DOHH2 (cell line): ENCODE data around the gene CA7.

Source experiments
- H3F3A ChIP-seq: fragments of 200-600 bp; sonication (generic), shearing (Covaris generic); 2 replicates; pipeline ENCODE4 v1.6.0; 2016; ENCODE audit warnings: antibody characterized with exemption, mild to moderate bottlenecking; ENCODE audit not compliant: control insufficient read depth, insufficient read depth
- H3K27ac ChIP-seq: fragments of 200-600 bp; sonication (generic); 2 replicates; pipeline ENCODE4 v1.5.1; 2014; ENCODE audit warnings: low read depth, mild to moderate bottlenecking, low read length, moderate library complexity
- H3K27me3 ChIP-seq: fragments of 200-600 bp; sonication (generic); 2 replicates; pipeline ENCODE4 v1.6.1; 2014; ENCODE audit warnings: mild to moderate bottlenecking, low read length, mixed read lengths; ENCODE audit not compliant: control insufficient read depth
- H3K36me3 ChIP-seq: fragments of 200-600 bp; sonication (generic); 2 replicates; pipeline ENCODE4 v1.6.1; 2014; ENCODE audit warnings: mild to moderate bottlenecking, low read length, moderate library complexity, mixed read lengths; ENCODE audit not compliant: control insufficient read depth
- H3K4me1 ChIP-seq: fragments of 200-600 bp; sonication (generic); 2 replicates; pipeline ENCODE4 v1.6.1; 2014; ENCODE audit warnings: mild to moderate bottlenecking, low read length, mixed read lengths; ENCODE audit not compliant: control insufficient read depth
- H3K4me2 ChIP-seq: fragments of 200-600 bp; sonication (generic); 2 replicates; pipeline ENCODE4 v1.6.0; 2014; ENCODE audit warnings: mild to moderate bottlenecking, low read length, moderate library complexity
- H3K4me3 ChIP-seq: fragments of 200-600 bp; sonication (generic); 2 replicates; pipeline ENCODE4 v1.5.1; 2014; ENCODE audit warnings: mild to moderate bottlenecking, low read length, mixed read lengths
- H3K79me2 ChIP-seq: fragments of 200-600 bp; sonication (generic); 2 replicates; pipeline ENCODE4 v1.6.1; 2014; ENCODE audit warnings: mild to moderate bottlenecking, low read length, mixed read lengths; ENCODE audit not compliant: control insufficient read depth
- H3K9me2 ChIP-seq: fragments of 200-600 bp; sonication (generic); replicated peaks from 2 replicates; pipeline ENCODE4 v1.6.1; 2014; ENCODE audit warnings: mild to moderate bottlenecking, low read length, mixed read lengths; ENCODE audit not compliant: control insufficient read depth
- H3K9me3 ChIP-seq: fragments of 200-600 bp; sonication (generic); 2 replicates; pipeline ENCODE4 v1.6.1; 2014; ENCODE audit warnings: antibody characterized with exemption, low read length, mixed read lengths; ENCODE audit not compliant: control insufficient read depth, insufficient read depth
- H4K20me1 ChIP-seq: fragments of 200-600 bp; sonication (generic); 2 replicates; pipeline ENCODE4 v1.6.0; 2014; ENCODE audit warnings: low read depth, mild to moderate bottlenecking, antibody characterized with exemption, low read length, moderate library complexity; ENCODE audit not compliant: control insufficient read depth, insufficient read depth
- CTCF ChIP-seq: fragments of 200-600 bp; sonication (generic); IDR thresholded peaks from one replicate; pipeline ENCODE4 v1.5.1; 2014; ENCODE audit warnings: antibody characterized with exemption, mild to moderate bottlenecking, low read depth, low read length; ENCODE audit not compliant: poor library complexity, severe bottlenecking
- EZH2phosphoT487 ChIP-seq: fragments of 200-600 bp; sonication (generic); IDR thresholded peaks from 2 replicates; pipeline ENCODE4 v1.6.1; 2017; ENCODE audit warnings: borderline replicate concordance, mild to moderate bottlenecking, antibody characterized with exemption, low read length, moderate library complexity, mixed read lengths

The CA7 gene

GRCh38 chr16:66886321-66886720 lies 42.1 kb downstream of the CA7 start:
- Histone ChIP-seq H3K79me2 (peaks cover 21% of the 10 kb centered on the region), H3K4me3 (no peak overlapping the region), H3K4me1 (peaks cover 5% of the 10 kb centered on the region), H3K9me2 (no peaks in the 10 kb centered on the region), H3K9me3 (no peaks in the 10 kb centered on the region), H3F3A (no peaks in the 10 kb centered on the region), H3K27ac (no peak overlapping the region), H3K4me2 (no peak overlapping the region), H4K20me1 (no peaks in the 10 kb centered on the region; the same call in 1 of the 2 replicates), H3K36me3 (peaks cover 30% of the 10 kb centered on the region), H3K27me3 (no peaks in the 10 kb centered on the region)
- no peak for TF ChIP-seq EZH2phosphoT487
- no peak for TF ChIP-seq CTCF

GRCh38 chr16:66886914-66887313 lies 42.7 kb downstream of the CA7 start:
- Histone ChIP-seq H3K9me3 (no peaks in the 10 kb centered on the region), H3K4me2 (no peak overlapping the region), H3K4me3 (no peak overlapping the region), H3F3A (no peaks in the 10 kb centered on the region), H3K4me1 (no peaks in the 10 kb centered on the region), H3K27me3 (no peaks in the 10 kb centered on the region), H3K79me2 (peaks cover 16% of the 10 kb centered on the region), H3K36me3 (peaks cover 30% of the 10 kb centered on the region), H3K9me2 (no peaks in the 10 kb centered on the region), H3K27ac (no peak overlapping the region), H4K20me1 (no peaks in the 10 kb centered on the region; the same call in 1 of the 2 replicates)
- no peak for TF ChIP-seq EZH2phosphoT487
- TF ChIP-seq CTCF = no peak

- TF ChIP-seq EZH2phosphoT487 (no peak), CTCF (no peak)
- H3K27me3 ChIP-seq = no peaks in the 10 kb centered on the region
- no peaks in the 10 kb centered on the region; the same call in 1 of the 2 replicates for H4K20me1 ChIP-seq
- no peak overlapping the region for H3K27ac ChIP-seq
- peaks cover 30% of the 10 kb centered on the region for H3K36me3 ChIP-seq
- H3K4me1 ChIP-seq = 0 out of 2 replicates have a peak, but pooled peaks cover 4% of the 10 kb centered on the region
- 0 out of 2 replicates have a peak, but pooled peaks cover 2% of the 10 kb centered on the region for H3F3A ChIP-seq
- no peak overlapping the region for H3K4me3 ChIP-seq
- no peak overlapping the region for H3K4me2 ChIP-seq
- no peaks in the 10 kb centered on the region for H3K9me2 ChIP-seq
- peaks cover 9% of the 10 kb centered on the region; the same call in 1 of the 2 replicates for H3K79me2 ChIP-seq
- no peaks in the 10 kb centered on the region for H3K9me3 ChIP-seq
Observed at GRCh38 chr16:66888647-66889615, 44.7 kb downstream of the CA7 start.
